Testis (tissue), 3 donors: ENCODE data around the gene SLC15A5. TPM values are rescaled to one million over a fixed set of nuclear protein-coding genes. Genes with fewer than 3 reads are reported as not detected.

Experiments
- DNase-seq: peaks from one replicate; pipeline ENCODE4 v3.0.0-alpha.2; 2019
- H3K27ac ChIP-seq, 2 donors: fragments of 200-600 bp; sonication (generic); one replicate each; pipeline ENCODE4 v1.5.1; 2019
- H3K27me3 ChIP-seq: fragments of 200-600 bp; sonication (generic); one replicate; pipeline ENCODE4 v1.5.1; 2019
- H3K36me3 ChIP-seq: fragments of 200-600 bp; sonication (generic); one replicate; pipeline ENCODE4 v1.5.1; 2017; ENCODE audit warnings: low read depth; ENCODE audit errors: missing control alignments
- H3K4me1 ChIP-seq: fragments of 200-600 bp; sonication (generic); one replicate; pipeline ENCODE4 v1.5.1; 2019
- H3K4me3 ChIP-seq, 2 donors: fragments of 200-600 bp; sonication (generic); one replicate each; pipeline ENCODE4 v1.5.1; 2017 to 2019
- H3K9me3 ChIP-seq: fragments of 200-600 bp; sonication (generic); one replicate; pipeline ENCODE4 v1.5.1; 2017
- CTCF ChIP-seq, 3 experiments: fragments of 450-650 bp in 2 of 3; fragments of 200-600 bp in 1 of 3; sonication (generic) in 1 of 3; IDR thresholded peaks; one replicate each; pipeline ENCODE4 v1.5.1; 2016 to 2019; ENCODE audit warnings: antibody characterized with exemption in 3 of 3, mild to moderate bottlenecking in 2 of 3, moderate library complexity in 1 of 3
- POLR2A ChIP-seq: fragments of 450-650 bp; IDR thresholded peaks from one replicate; pipeline ENCODE4 v1.6.1; 2017; ENCODE audit warnings: antibody characterized with exemption, mild to moderate bottlenecking, moderate library complexity
- WGBS, 2 donors: methylation state at CpG; one replicate each; pipeline ENCODE4 v1.1.5; 2018; 5-methylcytosine and 5-hydroxymethylcytosine counted together
- intact Hi-C: fragments of 100-400 bp; cut with DNase I; formaldehyde crosslinking; loops from one replicate; pipeline ENCODE4 v1.15.1; 2023; ENCODE audit warnings: low total_unique reads
- polyA plus RNA-seq: library from polyadenylated mRNA; stranded (reverse); fragments of 350-450 nt; fragmentation: Illumina TruSeq; extraction: RNeasy Lipid Tissue Mini Kit (QIAGEN cat#74804); gene quantifications from one replicate; pipeline ENCODE4 v1.2.3, GENCODE V29; 2014; ENCODE audit warnings: low read depth, low replicate concordance; ENCODE audit not compliant: insufficient read depth
- total RNA-seq, 2 donors: library from RNA; depleted of rRNA; stranded (reverse); fragments of >200 nt; gene quantifications; one replicate each; pipeline ENCODE4 v1.2.3, GENCODE V29; 2016

SLC15A5 gene
- total and polyA plus RNA-seq, 3 donors from 2014 or later: 0.12 TPM; not detected in 2

- Histone ChIP-seq H3K27me3 (no peaks in the 10 kb centered on the region), H3K4me3 (no peak overlapping the region), H3K27ac (no peak overlapping the region), H3K4me1 (no peaks in the 10 kb centered on the region), H3K9me3 (no peaks in the 10 kb centered on the region), H3K36me3 (no peaks in the 10 kb centered on the region)
- intact Hi-C loops: no loop called here
- TF ChIP-seq POLR2A (no peak), CTCF (IDR thresholded peaks at IDR 0.05) (no peak)
- no peak for DNase-seq
- WGBS, 2 donors: 66 to 74% methylated on average over 2 of the region's 2 CpGs
Observed at GRCh38 chr12:16323638-16324037, 46.2 kb upstream of the SLC15A5 start.

- H3K9me3 ChIP-seq: no peaks in the 10 kb centered on the region
- H3K27ac ChIP-seq: no peak overlapping the region
- H3K4me1 ChIP-seq: no peaks in the 10 kb centered on the region
- H3K27me3 ChIP-seq: no peaks in the 10 kb centered on the region
- no peak for DNase-seq
- 82 to 87% methylated on average over 1 of the region's 1 CpG for WGBS, 2 donors
- intact Hi-C loops: no loop called here
- TF ChIP-seq POLR2A (no peak), CTCF (IDR thresholded peaks at IDR 0.05) (no peak)
- no peak overlapping the region for H3K4me3 ChIP-seq
- H3K36me3 ChIP-seq: no peaks in the 10 kb centered on the region
Observed at GRCh38 chr12:16323010-16323409, 45.5 kb upstream of the SLC15A5 start.

- H3K9me3 ChIP-seq: no peaks in the 10 kb centered on the region
- intact Hi-C loops: no loop called here
- no peaks in the 10 kb centered on the region for H3K27me3 ChIP-seq
- TF ChIP-seq CTCF (IDR thresholded peaks at IDR 0.05): no peak
- DNase-seq: no peak
- H3K27ac ChIP-seq: no peak overlapping the region
- H3K36me3 ChIP-seq: no peaks in the 10 kb centered on the region
- 85 to 91% methylated on average over 1 of the region's 1 CpG for WGBS, 2 donors
- no peak overlapping the region for H3K4me3 ChIP-seq
- H3K4me1 ChIP-seq: no peaks in the 10 kb centered on the region
Observed at GRCh38 chr12:16310934-16311333, 33.4 kb upstream of the SLC15A5 start.

GRCh38 chr12:16307856-16308475, 30.5 kb upstream of the SLC15A5 start:
- TF ChIP-seq POLR2A: no peak
- TF ChIP-seq CTCF (IDR thresholded peaks at IDR 0.05): no peak
- intact Hi-C loops: no loop called here
- no peak overlapping the region for H3K27ac ChIP-seq
- 75 to 76% methylated on average over 3 of the region's 3 CpGs for WGBS, 2 donors
- no peak overlapping the region for H3K4me3 ChIP-seq
- H3K36me3 ChIP-seq: no peaks in the 10 kb centered on the region
- H3K9me3 ChIP-seq: no peaks in the 10 kb centered on the region
- no peaks in the 10 kb centered on the region for H3K27me3 ChIP-seq
- no peak for DNase-seq
- H3K4me1 ChIP-seq: no peaks in the 10 kb centered on the region

DNA sequence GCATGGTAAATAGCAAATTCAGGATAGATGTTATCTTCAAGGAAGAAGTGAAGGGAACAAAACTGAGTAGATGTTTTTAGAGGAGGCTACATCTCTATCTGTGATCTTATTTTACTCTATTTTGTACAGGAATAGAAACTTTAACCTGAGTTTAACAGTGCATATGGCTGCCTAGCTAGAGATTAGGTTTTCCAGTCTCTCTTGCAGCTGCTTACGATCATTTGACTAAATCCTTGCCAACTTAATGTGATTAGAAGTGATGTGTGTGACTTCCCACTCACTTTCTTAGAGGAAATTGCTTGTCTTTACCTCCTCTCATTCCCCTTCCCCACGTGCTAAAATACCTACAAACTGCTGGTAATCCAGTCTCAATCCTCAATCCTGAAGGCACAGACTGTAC, 26.5 kb upstream of the SLC15A5 start:
- H3K4me3 ChIP-seq: no peak overlapping the region
- intact Hi-C loops: no loop called here
- H3K9me3 ChIP-seq: no peaks in the 10 kb centered on the region
- DNase-seq: no peak
- 46% methylated on average over 2 of the region's 2 CpGs for WGBS, 2 donors
- no peak for TF ChIP-seq POLR2A
- no peaks in the 10 kb centered on the region for H3K4me1 ChIP-seq
- no peaks in the 10 kb centered on the region for H3K27me3 ChIP-seq
- no peaks in the 10 kb centered on the region for H3K36me3 ChIP-seq
- no peak overlapping the region for H3K27ac ChIP-seq
